GM18951 (cell line): Measurements from ENCODE around the gene ARID5A.
"Not testable (repeated sequence)": the region's sequence is repeated elsewhere in the genome, so short reads cannot be mapped to it uniquely, and the experiment has no call there.

Source experiments
- POLR2A ChIP-seq: IDR thresholded peaks from 4 replicates; pipeline ENCODE4 v1.6.1; 2011; ENCODE audit warnings: mild to moderate bottlenecking; ENCODE audit not compliant: insufficient read length, insufficient read depth; ENCODE audit errors: extremely low read depth
- in situ Hi-C: fragments of 300-500 bp; cut with MboI; formaldehyde crosslinking; loops from one replicate; pipeline ENCODE4 v1.12.0; 2022; ENCODE audit warnings: low sequenced_read_pairs, mixed read lengths, inconsistent platforms; ENCODE audit not compliant: unreplicated experiment

Gene ARID5A

GRCh38 chr2:96546321-96546720, 9.8 kb downstream of the ARID5A start:
- in situ Hi-C loops: no loop called here
- TF ChIP-seq POLR2A: peak; percentile 9

GRCh38 chr2:96546797-96547196, 10.2 kb downstream of the ARID5A start:
- in situ Hi-C loops: no loop called here
- no peak for TF ChIP-seq POLR2A

GRCh38 chr2:96547203-96547641, 10.7 kb downstream of the ARID5A start:
- no peak for TF ChIP-seq POLR2A
- in situ Hi-C loops: no loop called here

GRCh38 chr2:96547731-96548171, 11.2 kb downstream of the ARID5A start:
- in situ Hi-C loops: no loop called here
- TF ChIP-seq POLR2A: no peak

GRCh38 chr2:96548558-96549465, 12.3 kb downstream of the ARID5A start:
- in situ Hi-C loops: no loop called here
- no peak for TF ChIP-seq POLR2A

GRCh38 chr2:96549466-96549785, 12.9 kb downstream of the ARID5A start:
- no peak for TF ChIP-seq POLR2A
- in situ Hi-C loops: no loop called here

GRCh38 chr2:96549967-96550786, 13.6 kb downstream of the ARID5A start:
- in situ Hi-C loops: no loop called here
- no peak for TF ChIP-seq POLR2A

- in situ Hi-C loops: no loop called here
- no peak for TF ChIP-seq POLR2A
Observed at GRCh38 chr2:96550787-96551604, 14.4 kb downstream of the ARID5A start.

GRCh38 chr2:96551605-96552314, 15.2 kb downstream of the ARID5A start:
- in situ Hi-C loops: no loop called here

GRCh38 chr2:96552315-96553175, 16.0 kb downstream of the ARID5A start:
- no peak for TF ChIP-seq POLR2A
- in situ Hi-C loops: no loop called here

More at GRCh38 chr2:96551605-96552314, 15.2 kb downstream of the ARID5A start:
- TF ChIP-seq POLR2A: no peak

- in situ Hi-C loops: no loop called here
- TF ChIP-seq POLR2A: no peak
Observed at GRCh38 chr2:96553176-96553956, 16.8 kb downstream of the ARID5A start.

- in situ Hi-C loops: not testable (repeated sequence)
Observed at GRCh38 chr2:96553957-96554292, 17.4 kb downstream of the ARID5A start.
